Peyer's patch (tissue), 4 donors: ENCODE measurements around the gene CABP7. TPM values are rescaled to one million over a fixed set of nuclear protein-coding genes. Genes with fewer than 3 reads are reported as not detected.

Source experiments
- DNase-seq, 3 donors: peaks; one replicate each; pipeline ENCODE4 v3.0.0-alpha.2; 2017 to 2019
- H3K27ac ChIP-seq, 4 donors: fragments of 200-600 bp; sonication (generic); one replicate each; pipeline ENCODE4 v1.5.1; 2016 to 2019
- H3K27me3 ChIP-seq, 2 donors: fragments of 200-600 bp; sonication (generic); one replicate each; pipeline ENCODE4 v1.5.1; 2019
- H3K36me3 ChIP-seq, 3 donors: fragments of 200-600 bp; sonication (generic); one replicate each; pipeline ENCODE4 v1.5.1; 2016 to 2019
- H3K4me1 ChIP-seq, 4 donors: fragments of 200-600 bp; sonication (generic); one replicate each; pipeline ENCODE4 v1.5.1; 2016 to 2019
- H3K4me3 ChIP-seq, 4 donors: fragments of 200-600 bp; sonication (generic); 1 replicate in 3 of 4; 2 replicates in 1 of 4; pipeline ENCODE4 v1.5.1; 2016 to 2019; ENCODE audit warnings: mild to moderate bottlenecking in 1 of 4
- H3K9me3 ChIP-seq, 4 donors: fragments of 200-600 bp; sonication (generic); one replicate each; pipeline ENCODE4 v1.5.1; 2016 to 2019; ENCODE audit warnings: mild to moderate bottlenecking in 1 of 4
- POLR2A ChIP-seq, 2 donors: fragments of 450-650 bp; IDR thresholded peaks; one replicate each; pipeline ENCODE4 v1.5.1; 2017; ENCODE audit warnings: antibody characterized with exemption in 2 of 2, mild to moderate bottlenecking in 2 of 2, moderate library complexity in 2 of 2
- total RNA-seq, 4 donors: library from RNA; depleted of rRNA; stranded (reverse); fragments of >200 nt; gene quantifications; one replicate each; pipeline ENCODE4 v1.1.0, GENCODE V29; 2016
- TF ChIP-seq, protein P1 (sequence below), 6 experiments: fragments of 450-650 bp in 4 of 6; fragments of 200-600 bp in 2 of 6; sonication (generic) in 1 of 6; IDR thresholded peaks; one replicate each; pipeline ENCODE4 v1.5.1; 2017 to 2019; ENCODE audit warnings: antibody characterized with exemption in 6 of 6, mild to moderate bottlenecking in 3 of 6, moderate library complexity in 1 of 6

Gene CABP7
- total RNA-seq, 4 donors from 2014 or later, result 1.6 to 5.8 (median 2.9) TPM

DNA sequence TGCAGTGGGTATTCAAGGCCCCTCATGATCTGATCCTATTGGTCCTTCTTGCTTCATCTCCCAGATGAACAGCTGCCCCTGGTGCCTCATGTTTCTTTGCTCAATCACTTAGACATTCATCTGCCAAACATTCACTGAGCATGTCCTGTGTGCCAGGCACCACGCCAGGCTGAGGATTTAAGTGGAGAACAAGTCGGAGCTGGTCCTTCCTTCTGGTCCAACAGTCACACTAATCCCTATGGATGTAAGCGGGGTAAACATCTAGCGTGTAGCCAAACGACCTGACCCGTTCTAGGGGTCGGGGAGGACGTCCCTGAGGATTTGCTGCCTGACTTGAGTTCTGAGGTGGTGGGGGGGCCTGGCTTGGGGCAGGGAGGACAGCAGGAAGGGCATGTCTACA lies 25.1 kb downstream of the CABP7 start:
- Histone ChIP-seq H3K27me3 (no peaks in the 10 kb centered on the region), H3K9me3 (no peaks in the 10 kb centered on the region), H3K4me3 (no peak overlapping the region), H3K36me3 (peaks cover 0 to 25% (median 0%) of the 10 kb centered on the region in 3 donors), H3K4me1 (no peaks in the 10 kb centered on the region), H3K27ac (no peak overlapping the region)
- DNase-seq, result peak in 1 of 3 donors; percentile 37
- TF ChIP-seq, protein P1, sequence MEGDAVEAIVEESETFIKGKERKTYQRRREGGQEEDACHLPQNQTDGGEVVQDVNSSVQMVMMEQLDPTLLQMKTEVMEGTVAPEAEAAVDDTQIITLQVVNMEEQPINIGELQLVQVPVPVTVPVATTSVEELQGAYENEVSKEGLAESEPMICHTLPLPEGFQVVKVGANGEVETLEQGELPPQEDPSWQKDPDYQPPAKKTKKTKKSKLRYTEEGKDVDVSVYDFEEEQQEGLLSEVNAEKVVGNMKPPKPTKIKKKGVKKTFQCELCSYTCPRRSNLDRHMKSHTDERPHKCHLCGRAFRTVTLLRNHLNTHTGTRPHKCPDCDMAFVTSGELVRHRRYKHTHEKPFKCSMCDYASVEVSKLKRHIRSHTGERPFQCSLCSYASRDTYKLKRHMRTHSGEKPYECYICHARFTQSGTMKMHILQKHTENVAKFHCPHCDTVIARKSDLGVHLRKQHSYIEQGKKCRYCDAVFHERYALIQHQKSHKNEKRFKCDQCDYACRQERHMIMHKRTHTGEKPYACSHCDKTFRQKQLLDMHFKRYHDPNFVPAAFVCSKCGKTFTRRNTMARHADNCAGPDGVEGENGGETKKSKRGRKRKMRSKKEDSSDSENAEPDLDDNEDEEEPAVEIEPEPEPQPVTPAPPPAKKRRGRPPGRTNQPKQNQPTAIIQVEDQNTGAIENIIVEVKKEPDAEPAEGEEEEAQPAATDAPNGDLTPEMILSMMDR (IDR thresholded peaks at IDR 0.05), result no peak

DNA sequence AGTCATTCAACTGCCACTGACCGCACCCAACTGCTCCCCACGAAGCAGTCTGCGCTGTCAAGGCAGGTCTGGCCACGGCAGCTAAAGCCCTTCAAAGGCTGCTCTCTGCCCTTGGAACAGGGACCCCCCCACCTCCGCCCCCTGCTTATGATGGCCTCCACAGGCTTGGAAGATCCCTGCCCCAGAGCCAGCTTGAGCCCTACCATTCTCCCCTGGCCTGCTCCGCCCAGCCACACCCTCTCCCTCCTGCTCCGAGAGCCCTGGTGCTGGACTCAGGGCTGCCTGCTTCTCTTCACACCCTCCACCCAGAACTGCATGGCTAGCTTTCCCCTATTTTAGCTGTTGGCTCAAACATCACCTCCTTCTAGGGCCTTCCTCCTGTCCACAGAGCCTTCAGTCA lies 28.0 kb downstream of the CABP7 start:
- H3K27me3 ChIP-seq, result no peaks in the 10 kb centered on the region
- H3K4me1 ChIP-seq, result no peaks in the 10 kb centered on the region
- TF ChIP-seq, protein P1 (IDR thresholded peaks at IDR 0.05), result no peak
- TF ChIP-seq POLR2A (IDR thresholded peaks at IDR 0.05), result no peak
- H3K36me3 ChIP-seq, result peaks cover 0 to 20% (median 0%) of the 10 kb centered on the region in 3 donors
- H3K9me3 ChIP-seq, result no peaks in the 10 kb centered on the region
- no peak overlapping the region for H3K4me3 ChIP-seq
- DNase-seq, result peak in 1 of 3 donors; percentile 20
- H3K27ac ChIP-seq, result no peak overlapping the region

DNA sequence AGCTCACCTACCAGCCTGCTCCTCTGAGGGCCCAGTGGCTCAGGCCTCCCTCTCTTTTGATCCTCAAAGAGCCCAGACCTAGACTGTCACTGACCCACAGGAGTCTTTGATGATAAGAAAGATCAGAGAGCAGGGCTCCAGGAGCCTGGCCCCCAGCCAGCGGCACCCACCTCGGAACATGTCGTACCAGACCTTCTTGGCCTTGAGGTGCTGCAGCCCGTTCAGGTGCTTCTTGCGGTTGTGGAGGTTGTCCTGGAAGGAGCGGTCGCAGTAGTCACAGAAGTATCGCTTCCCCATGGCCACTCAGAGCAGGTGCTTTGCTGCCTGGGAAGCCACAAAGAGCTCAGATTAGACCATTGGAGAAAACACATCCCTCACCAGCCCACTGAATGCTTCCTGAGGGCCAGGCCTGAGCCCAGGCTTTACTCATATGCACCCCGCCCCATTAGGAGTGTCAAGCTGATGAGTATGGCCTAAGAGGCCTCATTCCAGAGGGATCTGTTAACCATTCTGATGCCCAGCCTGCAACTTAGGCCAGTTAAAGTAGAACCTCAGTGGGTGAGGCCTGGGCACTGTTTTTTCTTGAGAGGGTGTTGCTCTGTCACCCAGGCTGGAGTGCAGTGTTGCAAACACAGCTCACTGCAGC lies 28.6 kb downstream of the CABP7 start:
- Histone ChIP-seq H3K36me3 (peaks cover 0 to 20% (median 0%) of the 10 kb centered on the region in 3 donors), H3K4me3 (no peak overlapping the region), H3K27ac (no peak overlapping the region), H3K4me1 (no peaks in the 10 kb centered on the region), H3K27me3 (no peaks in the 10 kb centered on the region), H3K9me3 (no peaks in the 10 kb centered on the region)
- TF ChIP-seq POLR2A (IDR thresholded peaks at IDR 0.05), result no peak
- TF ChIP-seq, protein P1 (IDR thresholded peaks at IDR 0.05), result no peak
- peak; percentile 20 to 50 (median 45) for DNase-seq

DNA sequence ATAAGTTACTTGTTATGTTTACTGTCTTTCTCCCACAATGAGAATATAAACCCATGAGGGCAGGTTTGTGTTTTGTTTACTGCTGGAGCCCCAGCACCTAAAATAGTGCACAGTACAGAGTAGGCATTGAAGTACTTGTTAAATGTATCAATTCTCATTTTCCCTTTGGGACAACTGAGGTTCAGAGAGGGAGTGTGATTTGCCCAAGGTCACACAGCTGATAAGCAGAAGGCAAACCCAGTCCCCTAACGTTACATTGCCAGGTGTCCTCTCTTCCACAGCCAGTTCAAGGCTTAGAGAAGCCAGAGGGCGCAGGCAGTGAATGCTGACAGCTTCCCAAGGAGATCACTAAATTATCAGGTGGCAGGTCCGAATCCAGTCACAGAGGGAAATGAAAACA lies 30.2 kb downstream of the CABP7 start:
- DNase-seq, result no peak
- H3K4me1 ChIP-seq, result no peaks in the 10 kb centered on the region
- TF ChIP-seq, protein P1 (IDR thresholded peaks at IDR 0.05), result no peak
- no peak for TF ChIP-seq POLR2A (IDR thresholded peaks at IDR 0.05)
- peaks cover 0 to 20% (median 0%) of the 10 kb centered on the region in 3 donors for H3K36me3 ChIP-seq
- no peak overlapping the region for H3K27ac ChIP-seq
- H3K27me3 ChIP-seq, result no peaks in the 10 kb centered on the region
- H3K9me3 ChIP-seq, result no peaks in the 10 kb centered on the region
- H3K4me3 ChIP-seq, result no peak overlapping the region

DNA sequence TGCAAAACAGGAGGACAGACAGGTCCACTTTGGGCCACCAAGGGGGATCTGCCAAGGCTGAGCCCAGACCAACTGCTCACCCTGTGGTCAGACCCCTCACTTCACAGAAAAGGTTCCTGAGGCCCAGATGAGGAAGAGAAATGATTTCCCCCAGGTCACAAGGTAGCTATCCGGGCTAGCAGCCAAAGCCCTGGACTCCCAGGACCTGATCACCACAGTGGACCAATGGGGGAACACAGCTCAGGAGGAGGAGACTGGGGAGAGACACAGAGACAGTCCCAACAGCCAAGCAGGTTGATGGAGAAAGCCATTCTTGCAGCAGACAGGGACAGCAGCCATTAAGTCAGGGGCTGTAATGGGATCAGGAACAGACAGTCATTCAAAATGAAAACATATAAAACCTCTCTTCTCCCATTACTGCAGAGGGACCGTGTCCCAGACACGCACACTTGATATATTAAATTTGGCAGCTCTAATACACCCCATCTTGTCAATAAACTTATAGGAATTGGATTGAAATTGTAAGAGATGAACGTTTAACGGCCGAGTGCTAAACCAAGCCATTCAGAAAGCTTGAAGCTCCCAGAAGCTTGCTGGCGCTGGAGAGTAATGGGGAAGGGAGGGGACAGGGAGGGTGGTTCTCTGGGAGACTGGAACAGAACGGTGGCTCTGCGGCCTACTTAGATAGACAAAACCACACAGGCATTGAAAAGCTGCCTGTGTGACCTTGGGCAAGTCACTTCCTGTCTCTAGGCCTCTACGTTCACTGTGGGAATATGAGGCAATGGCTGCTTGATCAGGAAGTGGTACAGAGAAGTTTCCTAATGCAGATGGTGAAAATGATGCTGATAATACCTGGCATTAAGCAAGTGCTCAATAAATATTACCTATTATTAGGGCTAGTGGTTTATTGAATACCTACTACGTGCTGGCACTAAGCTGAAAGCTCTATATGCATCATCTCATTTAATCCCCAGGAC lies 31.0 kb downstream of the CABP7 start:
- H3K27ac ChIP-seq, result no peak overlapping the region
- peaks cover 0 to 20% (median 0%) of the 10 kb centered on the region in 3 donors for H3K36me3 ChIP-seq
- no peaks in the 10 kb centered on the region for H3K27me3 ChIP-seq
- no peaks in the 10 kb centered on the region for H3K9me3 ChIP-seq
- H3K4me3 ChIP-seq, result no peak overlapping the region
- DNase-seq, result no peak
- H3K4me1 ChIP-seq, result no peaks in the 10 kb centered on the region
- no peak for TF ChIP-seq POLR2A (IDR thresholded peaks at IDR 0.05)
- TF ChIP-seq, protein P1 (IDR thresholded peaks at IDR 0.05), result no peak
